ENCODE data around the gene NEDD9.

The NEDD9 gene

GRCh38 chr6:11221623-11222384, 10.7 kb downstream of the NEDD9 start:
- H3K4me1 Mint-ChIP-seq, result peaks cover 58% of the 10 kb centered on the region
- no peak overlapping the region for H3K4me3 Mint-ChIP-seq
- H3K27me3 Mint-ChIP-seq (ENCODE audit: low read depth), result no peaks in the 10 kb centered on the region
- H3K36me3 Mint-ChIP-seq (ENCODE audit: low read depth), result peaks cover 3% of the 10 kb centered on the region
- no peaks in the 10 kb centered on the region for H3K9me3 Mint-ChIP-seq
- peak overlapping the region; percentile 18 to 50 (median 33) for H3K27ac Mint-ChIP-seq
- no peak for TF ChIP-seq CTCF (IDR thresholded peaks at IDR 0.05; ENCODE audit: unreplicated experiment in 3 of 3)

GRCh38 chr6:11219400-11219834, 13.1 kb downstream of the NEDD9 start:
- TF ChIP-seq CTCF (IDR thresholded peaks at IDR 0.05; ENCODE audit: unreplicated experiment in 3 of 3), result no peak
- no peaks in the 10 kb centered on the region for H3K27me3 Mint-ChIP-seq (ENCODE audit: low read depth)
- H3K4me3 Mint-ChIP-seq, result peak overlapping the region in 1 of 3 experiments; percentile 35
- no peaks in the 10 kb centered on the region for H3K9me3 Mint-ChIP-seq
- H3K4me1 Mint-ChIP-seq, result peaks cover 59% of the 10 kb centered on the region
- H3K36me3 Mint-ChIP-seq (ENCODE audit: low read depth), result peaks cover 2% of the 10 kb centered on the region
- peak overlapping the region; percentile 76 to 91 (median 83) for H3K27ac Mint-ChIP-seq

- no peak for TF ChIP-seq CTCF (IDR thresholded peaks at IDR 0.05; ENCODE audit: unreplicated experiment in 3 of 3)
- Mint-ChIP-seq H3K4me3 (no peak overlapping the region), H3K36me3 (ENCODE audit: low read depth) (peaks cover 4% of the 10 kb centered on the region), H3K9me3 (no peaks in the 10 kb centered on the region), H3K27me3 (ENCODE audit: low read depth) (no peaks in the 10 kb centered on the region), H3K27ac (peak overlapping the region; percentile 76 to 91 (median 83)), H3K4me1 (peaks cover 60% of the 10 kb centered on the region)
These were observed 13.7 kb downstream of the NEDD9 start for GRCh38 chr6:11218538-11219399.

- peaks cover 8% of the 10 kb centered on the region for H3K36me3 Mint-ChIP-seq (ENCODE audit: low read depth)
- H3K27me3 Mint-ChIP-seq (ENCODE audit: low read depth), result no peaks in the 10 kb centered on the region
- peak overlapping the region; percentile 76 to 91 (median 83) for H3K27ac Mint-ChIP-seq
- TF ChIP-seq CTCF (IDR thresholded peaks at IDR 0.05; ENCODE audit: unreplicated experiment in 3 of 3), result no peak
- no peak overlapping the region for H3K4me3 Mint-ChIP-seq
- H3K4me1 Mint-ChIP-seq, result peaks cover 60% of the 10 kb centered on the region
- H3K9me3 Mint-ChIP-seq, result no peaks in the 10 kb centered on the region
These were observed 14.4 kb downstream of the NEDD9 start for GRCh38 chr6:11218102-11218442.

GRCh38 chr6:11217360-11218101, 14.9 kb downstream of the NEDD9 start:
- H3K27ac Mint-ChIP-seq, result peak overlapping the region; percentile 76 to 91 (median 83)
- H3K4me3 Mint-ChIP-seq, result no peak overlapping the region
- peaks cover 13% of the 10 kb centered on the region for H3K36me3 Mint-ChIP-seq (ENCODE audit: low read depth)
- TF ChIP-seq CTCF (IDR thresholded peaks at IDR 0.05; ENCODE audit: unreplicated experiment in 3 of 3), result no peak
- no peaks in the 10 kb centered on the region for H3K27me3 Mint-ChIP-seq (ENCODE audit: low read depth)
- no peaks in the 10 kb centered on the region for H3K9me3 Mint-ChIP-seq
- H3K4me1 Mint-ChIP-seq, result peaks cover 62% of the 10 kb centered on the region
